SHP77 (cell line): ENCODE data around the gene SEPTIN5.

Experiments used
- DNase-seq, 2 experiments: peaks; one replicate each; lab custom pipeline; 2025; lab: John Stamatoyannopoulos, UW

SEPTIN5 gene

GRCh38 chr22:19748991-19749664, 34.8 kb downstream of the SEPTIN5 start:
- no peak for DNase-seq

- DNase-seq, result no peak
These were observed 35.6 kb downstream of the SEPTIN5 start for GRCh38 chr22:19749876-19750275.

- DNase-seq, result no peak
These were observed 36.5 kb downstream of the SEPTIN5 start for GRCh38 chr22:19750507-19751490.

- no peak for DNase-seq
These were observed 37.4 kb downstream of the SEPTIN5 start for GRCh38 chr22:19751497-19752245.

- no peak for DNase-seq
These were observed 39.0 kb downstream of the SEPTIN5 start for GRCh38 chr22:19753090-19753842.

GRCh38 chr22:19753996-19754700, 39.8 kb downstream of the SEPTIN5 start:
- DNase-seq, result no peak

- no peak for DNase-seq
These were observed 40.4 kb downstream of the SEPTIN5 start for GRCh38 chr22:19754701-19755144.

- DNase-seq, result no peak
These were observed 40.9 kb downstream of the SEPTIN5 start for GRCh38 chr22:19755145-19755710.

- DNase-seq, result no peak
These were observed 41.5 kb downstream of the SEPTIN5 start for GRCh38 chr22:19755722-19756287.

GRCh38 chr22:19756288-19757128, 42.2 kb downstream of the SEPTIN5 start:
- peak; percentile 10 to 30 for DNase-seq

- DNase-seq, result no peak
These were observed 43.1 kb downstream of the SEPTIN5 start for GRCh38 chr22:19757140-19757984.

GRCh38 chr22:19757985-19758895, 43.9 kb downstream of the SEPTIN5 start:
- DNase-seq, result no peak

- no peak for DNase-seq
These were observed 44.7 kb downstream of the SEPTIN5 start for GRCh38 chr22:19758896-19759426.

- no peak for DNase-seq
These were observed 45.2 kb downstream of the SEPTIN5 start for GRCh38 chr22:19759427-19760057.

GRCh38 chr22:19760058-19760950, 46.0 kb downstream of the SEPTIN5 start, which contains the start of gene TBX1:
TBX1 (plus strand) TSS chr22:19760778; CDS start chr22:19760844, 66 bp downstream.
- DNase-seq, result no peak
